Cardiac muscle cell (in vitro differentiated cells and primary cell): ENCODE measurements around the gene RCC2. TPM values are rescaled to one million over a fixed set of nuclear protein-coding genes. Genes with fewer than 3 reads are reported as not detected.
"Not testable (repeated sequence)": the region's sequence is repeated elsewhere in the genome, so short reads cannot be mapped to it uniquely, and the experiment has no call there.

Source experiments
- DNase-seq, 2 donors: peaks; one replicate each; pipeline versions ENCODE4 v3.0.0 to v3.0.0-alpha.2; 2010 to 2017; ENCODE audit warnings: low read depth in 1 of 2, low spot score in 1 of 2
- H3K27ac ChIP-seq: fragments of 200-600 bp; sonication (generic); 2 replicates; pipeline ENCODE4 v1.5.1; 2016
- H3K27me3 ChIP-seq: fragments of 200-600 bp; sonication (generic); 2 replicates; pipeline ENCODE4 v1.6.0; 2016; ENCODE audit warnings: control low read depth
- H3K36me3 ChIP-seq: fragments of 200-600 bp; sonication (generic); 2 replicates; pipeline ENCODE4 v1.5.1; 2016; ENCODE audit warnings: control low read depth
- H3K4me1 ChIP-seq: fragments of 200-600 bp; sonication (generic); 2 replicates; pipeline ENCODE4 v1.8.1; 2017; ENCODE audit warnings: low read depth, mild to moderate bottlenecking, mixed run types
- H3K4me3 ChIP-seq: fragments of 200-600 bp; sonication (generic); 2 replicates; pipeline ENCODE4 v1.5.1; 2016; ENCODE audit warnings: mild to moderate bottlenecking
- H3K9me3 ChIP-seq: fragments of 200-600 bp; sonication (generic); 2 replicates; pipeline ENCODE4 v1.5.1; 2017; ENCODE audit warnings: low read depth, mild to moderate bottlenecking, control low read depth
- polyA plus RNA-seq: library from polyadenylated mRNA; unstranded; fragments of >200 nt; fragmentation: Nextera tagmentation; extraction: Ambion mirVana; gene quantifications from 2 replicates; pipeline ENCODE4 v1.2.1, GENCODE V29; 2016
- total RNA-seq: library from RNA; depleted of rRNA; stranded (reverse); fragments of >200 nt; gene quantifications from 2 replicates; pipeline ENCODE4 v1.2.3, GENCODE V29; 2016
- TF ChIP-seq, protein P1 (sequence below): IDR thresholded peaks from 2 replicates; pipeline ENCODE4 v1.5.1; 2012; ENCODE audit warnings: low read depth, mild to moderate bottlenecking, low read length

Gene RCC2
- total RNA-seq (54.8 and 61.5 TPM in 2 replicates), polyA plus RNA-seq (34.0 and 39.2 TPM in 2 replicates)

DNA sequence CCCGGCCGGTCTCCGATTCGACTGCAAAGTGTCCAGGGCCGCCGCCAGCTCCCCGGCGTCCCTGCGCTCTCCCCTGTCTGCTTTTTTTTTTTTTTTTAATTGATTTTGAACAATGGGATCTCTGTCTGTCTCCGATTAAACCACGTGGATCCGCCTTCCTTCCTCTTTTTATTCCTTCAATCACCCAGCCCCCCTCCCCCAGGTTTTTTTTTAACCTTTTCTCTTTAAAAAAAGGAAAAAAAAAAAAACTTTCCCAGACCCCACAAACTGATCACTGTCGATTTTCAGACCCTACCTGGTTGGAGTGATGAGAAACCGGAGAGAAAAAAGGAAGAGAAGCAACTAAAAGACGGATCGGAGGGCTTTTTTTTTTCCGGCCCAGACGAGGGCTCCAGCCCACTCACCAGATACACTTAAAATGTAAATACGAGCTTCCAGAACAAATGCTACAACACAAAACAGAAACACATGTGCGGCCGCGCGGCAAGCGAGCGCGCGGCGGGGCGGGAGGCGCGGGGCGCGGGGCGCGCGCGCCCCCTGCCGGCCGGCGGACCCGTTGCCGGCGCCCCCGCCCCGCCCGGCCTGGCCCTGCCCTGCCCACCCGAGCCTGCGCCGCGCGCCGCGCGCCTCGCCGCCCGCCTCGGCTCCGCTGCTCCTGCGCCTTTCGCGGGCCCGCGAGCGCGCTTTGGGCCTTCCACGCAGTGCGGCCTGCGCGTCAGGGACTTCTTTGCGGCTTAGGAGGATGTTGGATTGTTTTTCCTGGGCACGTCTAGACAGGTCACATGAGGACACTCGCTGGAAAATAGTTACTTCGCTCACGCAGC, at the start of gene RCC2:
TSS of gene RCC2 (minus strand) at position 428 of the 824 bp plus-strand sequence. CDS start 1,163 bp downstream, outside the sequence.
- peaks cover 12% of the 10 kb centered on the region for H3K4me1 ChIP-seq
- H3K4me3 ChIP-seq, result peak within 1 kb of the TSS; percentile 96
- peak; percentile 85 for DNase-seq
- H3K27ac ChIP-seq, result peak within 1 kb of the TSS; percentile 91
- no peaks in the 10 kb centered on the region for H3K9me3 ChIP-seq
- TF ChIP-seq, protein P1, sequence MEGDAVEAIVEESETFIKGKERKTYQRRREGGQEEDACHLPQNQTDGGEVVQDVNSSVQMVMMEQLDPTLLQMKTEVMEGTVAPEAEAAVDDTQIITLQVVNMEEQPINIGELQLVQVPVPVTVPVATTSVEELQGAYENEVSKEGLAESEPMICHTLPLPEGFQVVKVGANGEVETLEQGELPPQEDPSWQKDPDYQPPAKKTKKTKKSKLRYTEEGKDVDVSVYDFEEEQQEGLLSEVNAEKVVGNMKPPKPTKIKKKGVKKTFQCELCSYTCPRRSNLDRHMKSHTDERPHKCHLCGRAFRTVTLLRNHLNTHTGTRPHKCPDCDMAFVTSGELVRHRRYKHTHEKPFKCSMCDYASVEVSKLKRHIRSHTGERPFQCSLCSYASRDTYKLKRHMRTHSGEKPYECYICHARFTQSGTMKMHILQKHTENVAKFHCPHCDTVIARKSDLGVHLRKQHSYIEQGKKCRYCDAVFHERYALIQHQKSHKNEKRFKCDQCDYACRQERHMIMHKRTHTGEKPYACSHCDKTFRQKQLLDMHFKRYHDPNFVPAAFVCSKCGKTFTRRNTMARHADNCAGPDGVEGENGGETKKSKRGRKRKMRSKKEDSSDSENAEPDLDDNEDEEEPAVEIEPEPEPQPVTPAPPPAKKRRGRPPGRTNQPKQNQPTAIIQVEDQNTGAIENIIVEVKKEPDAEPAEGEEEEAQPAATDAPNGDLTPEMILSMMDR, result no peak
- H3K36me3 ChIP-seq, result peaks cover 5% of the 10 kb centered on the region
- peaks cover 20% of the 10 kb centered on the region for H3K27me3 ChIP-seq

DNA sequence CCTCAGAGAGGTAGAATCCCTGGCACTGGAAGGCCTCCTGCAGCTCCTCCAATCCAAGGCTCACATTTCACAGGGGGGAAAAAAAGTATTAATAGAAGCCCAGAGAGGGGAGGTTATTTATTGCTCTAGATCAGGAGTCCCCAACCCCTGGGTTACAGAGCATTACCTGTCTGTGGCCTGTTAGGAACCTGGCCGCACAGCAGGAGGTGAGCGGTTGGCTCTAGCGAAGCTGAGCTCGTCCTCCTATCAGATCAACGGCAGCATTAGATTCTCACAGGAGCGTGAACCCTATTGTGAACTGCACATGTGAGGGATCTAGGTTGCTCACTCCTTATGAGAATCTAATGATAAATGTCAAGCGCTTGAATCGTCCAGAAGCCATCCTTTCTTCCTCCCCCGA, 46.8 kb upstream of the RCC2 start:
- H3K4me1 ChIP-seq, result no peaks in the 10 kb centered on the region
- H3K27me3 ChIP-seq, result no peaks in the 10 kb centered on the region
- no peak overlapping the region for H3K27ac ChIP-seq
- no peak for DNase-seq
- TF ChIP-seq, protein P1, result no peak
- no peak overlapping the region for H3K4me3 ChIP-seq
- H3K36me3 ChIP-seq, result no peaks in the 10 kb centered on the region
- no peaks in the 10 kb centered on the region for H3K9me3 ChIP-seq

DNA sequence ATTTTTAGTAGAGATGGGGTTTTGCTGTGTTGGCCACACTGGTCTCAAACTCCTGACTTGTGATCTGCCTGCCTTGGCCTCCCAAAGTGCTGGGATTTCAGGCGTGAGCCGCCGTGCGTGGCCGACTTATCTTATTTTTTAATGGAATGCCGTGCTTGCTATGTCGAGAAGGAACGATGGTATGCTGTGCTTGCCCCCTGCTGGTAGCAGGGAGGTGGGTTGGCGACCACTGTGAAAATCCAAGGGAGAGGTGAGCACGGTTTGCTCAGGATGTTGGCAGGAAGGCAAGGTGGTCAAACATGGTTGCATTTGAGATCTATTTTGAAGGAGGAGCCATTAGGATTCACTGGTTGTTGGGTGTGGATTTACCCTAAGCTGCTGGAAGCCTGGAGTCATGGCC, 45.8 kb upstream of the RCC2 start:
- H3K4me3 ChIP-seq, result no peak overlapping the region
- DNase-seq, result peak; percentile 9 to 43
- H3K27ac ChIP-seq, result no peak overlapping the region
- TF ChIP-seq, protein P1, result peak; percentile 45
- H3K9me3 ChIP-seq, result no peaks in the 10 kb centered on the region
- no peaks in the 10 kb centered on the region for H3K4me1 ChIP-seq
- H3K36me3 ChIP-seq, result no peaks in the 10 kb centered on the region
- H3K27me3 ChIP-seq, result no peaks in the 10 kb centered on the region

DNA sequence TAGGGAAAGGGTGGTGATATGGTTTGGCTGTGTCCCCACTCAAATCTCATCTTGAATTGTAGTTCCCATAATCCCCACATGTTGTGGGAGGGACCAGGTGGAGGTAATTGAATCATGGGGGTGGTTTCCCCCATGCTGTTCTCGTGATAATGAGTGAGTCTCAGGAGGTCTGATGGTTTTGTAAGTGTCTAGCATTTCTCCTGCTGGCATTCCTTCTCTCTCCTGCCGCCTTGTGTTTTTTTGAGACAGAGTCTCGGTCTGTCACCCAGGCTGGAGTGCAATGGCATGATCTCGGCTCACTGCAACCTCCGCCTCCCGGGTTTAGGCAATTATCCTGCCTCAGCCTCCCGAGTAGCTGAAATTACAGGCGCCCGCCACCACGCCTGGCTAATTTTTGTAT, 42.5 kb upstream of the RCC2 start:
- DNase-seq, H3K4me3 ChIP-seq, H3K9me3 ChIP-seq, H3K4me1 ChIP-seq, H3K27ac ChIP-seq, H3K27me3 ChIP-seq, H3K36me3 ChIP-seq: not testable (repeated sequence)

DNA sequence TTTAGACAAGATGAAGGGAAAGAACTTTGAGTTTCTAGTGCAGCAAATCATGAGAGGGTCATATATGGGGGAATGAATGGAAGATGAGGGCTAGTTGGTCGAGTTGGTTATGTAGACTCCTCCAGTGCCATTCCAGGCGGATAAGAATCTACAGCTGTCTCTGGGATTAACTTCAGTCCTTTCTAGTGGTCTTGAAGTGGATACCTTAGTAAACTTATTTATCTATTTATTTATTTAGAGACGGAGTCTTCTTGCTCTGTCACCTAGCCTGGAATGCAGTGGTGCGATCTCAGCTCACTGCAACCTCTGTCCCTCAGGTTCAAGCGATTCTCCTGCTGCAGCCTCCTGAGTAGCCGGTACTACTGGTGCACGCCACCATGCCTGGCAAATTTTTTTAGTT, 41.4 kb upstream of the RCC2 start:
- H3K36me3 ChIP-seq, result no peaks in the 10 kb centered on the region

DNA sequence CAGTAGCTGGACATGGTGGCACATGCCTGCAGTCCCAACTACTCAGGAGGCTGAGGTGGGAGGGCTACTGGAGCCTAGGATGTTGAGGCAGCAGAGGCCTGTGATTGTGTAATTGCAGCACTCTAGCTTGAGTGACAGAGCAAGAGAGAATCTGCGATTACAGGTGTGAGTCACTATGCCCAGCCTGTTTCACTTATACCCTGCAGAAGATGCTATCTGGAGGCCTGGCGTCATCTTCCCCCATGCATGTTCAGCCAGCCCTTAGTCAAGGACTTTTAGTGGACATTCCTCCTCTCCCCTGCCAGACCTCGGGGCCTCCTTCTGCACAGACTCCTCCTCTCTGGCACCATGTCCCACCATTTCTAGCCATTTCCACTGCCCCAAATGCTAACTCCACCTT, 36.3 kb upstream of the RCC2 start:
- TF ChIP-seq, protein P1, result no peak
- peak in 1 of 2 donors; percentile 86 for DNase-seq
- H3K36me3 ChIP-seq, result no peaks in the 10 kb centered on the region
- H3K27me3 ChIP-seq, result no peaks in the 10 kb centered on the region
- H3K9me3 ChIP-seq, result no peaks in the 10 kb centered on the region
- H3K4me3 ChIP-seq, result no peak overlapping the region
- H3K27ac ChIP-seq, result no peak overlapping the region
- no peaks in the 10 kb centered on the region for H3K4me1 ChIP-seq

More for the DNA sequence above, 41.4 kb upstream of the RCC2 start:
- Histone ChIP-seq H3K27me3 (no peaks in the 10 kb centered on the region), H3K4me1 (no peaks in the 10 kb centered on the region), H3K9me3 (no peaks in the 10 kb centered on the region), H3K4me3 (no peak overlapping the region), H3K27ac (no peak overlapping the region)
- TF ChIP-seq, protein P1, result no peak
- no peak for DNase-seq

DNA sequence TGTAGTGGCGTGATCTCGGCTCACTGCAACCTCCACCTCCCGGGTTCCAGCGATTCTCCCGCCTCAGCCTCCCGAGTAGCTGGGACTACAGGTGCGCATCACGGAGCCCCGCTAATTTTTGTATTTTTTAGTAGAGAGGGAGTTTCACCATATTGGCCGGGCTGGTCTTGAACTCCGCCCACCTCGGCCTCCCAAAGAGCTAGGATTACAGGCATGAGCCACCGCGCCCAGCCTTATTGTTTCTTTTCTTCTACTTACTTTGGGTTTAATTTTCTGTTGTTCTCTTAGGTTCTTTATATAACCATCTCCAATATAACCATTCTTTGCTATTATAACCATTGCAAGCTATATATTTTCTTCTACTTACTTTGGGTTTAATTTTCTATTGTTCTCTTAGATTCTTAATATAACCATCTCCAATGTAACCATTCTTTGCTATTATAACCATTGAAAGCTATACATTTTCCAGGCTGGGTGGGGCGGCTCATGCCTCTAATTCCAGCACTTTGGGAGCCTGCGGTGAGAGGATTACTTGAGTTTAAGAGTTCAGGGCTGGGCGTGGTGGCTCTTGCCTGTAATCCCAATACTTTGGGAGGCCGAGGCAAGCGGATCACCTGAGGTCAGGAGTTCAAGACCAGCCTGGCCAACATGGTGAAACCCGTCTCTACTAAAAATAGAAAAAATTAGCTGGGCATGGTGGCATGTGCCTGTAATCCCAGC, 35.5 kb upstream of the RCC2 start:
- H3K9me3 ChIP-seq, H3K27ac ChIP-seq, H3K36me3 ChIP-seq, DNase-seq, H3K27me3 ChIP-seq, H3K4me1 ChIP-seq, H3K4me3 ChIP-seq: not testable (repeated sequence)
